ENCODE measurements around the gene ABCB11. TPM values are rescaled to one million over a fixed set of nuclear protein-coding genes. Genes with fewer than 3 reads are reported as not detected.

The ABCB11 gene
- polyA plus RNA-seq, 1 donor from 2014 or later, result not detected

- Histone ChIP-seq H3K79me2 (replicated peaks; ENCODE audit: insufficient read depth, low read length) (no peaks in the 10 kb centered on the region), H3K4me2 (ENCODE audit: low read length) (no peak overlapping the region), H3K4me3 (ENCODE audit: low read length) (no peak overlapping the region), H2AFZ (ENCODE audit: low read depth, low read length) (no peak overlapping the region), H3K36me3 (ENCODE audit: insufficient read depth, low read length) (no peaks in the 10 kb centered on the region), H3K27ac (ENCODE audit: low read length) (no peak overlapping the region), H3K9me3 (ENCODE audit: low read length) (no peaks in the 10 kb centered on the region), H3K9ac (ENCODE audit: low read length) (no peak overlapping the region), H3K9me2 (ENCODE audit: insufficient read depth, low read length) (no peaks in the 10 kb centered on the region), H3K27me3 (ENCODE audit: insufficient read depth, low read depth, low read length) (no peaks in the 10 kb centered on the region), H3F3A (ENCODE audit: insufficient read depth, low read length, poor library complexity, severe bottlenecking) (no peaks in the 10 kb centered on the region), H4K20me1 (ENCODE audit: insufficient read depth) (no peaks in the 10 kb centered on the region)
- TF ChIP-seq RAD21 (conservative IDR thresholded peaks at IDR 0.05) (no peak), TAF1 (IDR thresholded peaks at IDR 0.05; ENCODE audit: low read depth) (no peak), MXI1 (conservative IDR thresholded peaks at IDR 0.05; ENCODE audit: poor library complexity, severe bottlenecking) (no peak), EP300 (conservative IDR thresholded peaks at IDR 0.05; ENCODE audit: poor library complexity, severe bottlenecking) (no peak), POLR2AphosphoS5 (IDR thresholded peaks at IDR 0.05) (no peak)
- TF ChIP-seq, protein P1, sequence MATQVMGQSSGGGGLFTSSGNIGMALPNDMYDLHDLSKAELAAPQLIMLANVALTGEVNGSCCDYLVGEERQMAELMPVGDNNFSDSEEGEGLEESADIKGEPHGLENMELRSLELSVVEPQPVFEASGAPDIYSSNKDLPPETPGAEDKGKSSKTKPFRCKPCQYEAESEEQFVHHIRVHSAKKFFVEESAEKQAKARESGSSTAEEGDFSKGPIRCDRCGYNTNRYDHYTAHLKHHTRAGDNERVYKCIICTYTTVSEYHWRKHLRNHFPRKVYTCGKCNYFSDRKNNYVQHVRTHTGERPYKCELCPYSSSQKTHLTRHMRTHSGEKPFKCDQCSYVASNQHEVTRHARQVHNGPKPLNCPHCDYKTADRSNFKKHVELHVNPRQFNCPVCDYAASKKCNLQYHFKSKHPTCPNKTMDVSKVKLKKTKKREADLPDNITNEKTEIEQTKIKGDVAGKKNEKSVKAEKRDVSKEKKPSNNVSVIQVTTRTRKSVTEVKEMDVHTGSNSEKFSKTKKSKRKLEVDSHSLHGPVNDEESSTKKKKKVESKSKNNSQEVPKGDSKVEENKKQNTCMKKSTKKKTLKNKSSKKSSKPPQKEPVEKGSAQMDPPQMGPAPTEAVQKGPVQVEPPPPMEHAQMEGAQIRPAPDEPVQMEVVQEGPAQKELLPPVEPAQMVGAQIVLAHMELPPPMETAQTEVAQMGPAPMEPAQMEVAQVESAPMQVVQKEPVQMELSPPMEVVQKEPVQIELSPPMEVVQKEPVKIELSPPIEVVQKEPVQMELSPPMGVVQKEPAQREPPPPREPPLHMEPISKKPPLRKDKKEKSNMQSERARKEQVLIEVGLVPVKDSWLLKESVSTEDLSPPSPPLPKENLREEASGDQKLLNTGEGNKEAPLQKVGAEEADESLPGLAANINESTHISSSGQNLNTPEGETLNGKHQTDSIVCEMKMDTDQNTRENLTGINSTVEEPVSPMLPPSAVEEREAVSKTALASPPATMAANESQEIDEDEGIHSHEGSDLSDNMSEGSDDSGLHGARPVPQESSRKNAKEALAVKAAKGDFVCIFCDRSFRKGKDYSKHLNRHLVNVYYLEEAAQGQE (IDR thresholded peaks at IDR 0.05; ENCODE audit: borderline replicate concordance), result no peak
Observed at GRCh38 chr2:168993538-168993937, 37.6 kb downstream of the ABCB11 start.

DNA sequence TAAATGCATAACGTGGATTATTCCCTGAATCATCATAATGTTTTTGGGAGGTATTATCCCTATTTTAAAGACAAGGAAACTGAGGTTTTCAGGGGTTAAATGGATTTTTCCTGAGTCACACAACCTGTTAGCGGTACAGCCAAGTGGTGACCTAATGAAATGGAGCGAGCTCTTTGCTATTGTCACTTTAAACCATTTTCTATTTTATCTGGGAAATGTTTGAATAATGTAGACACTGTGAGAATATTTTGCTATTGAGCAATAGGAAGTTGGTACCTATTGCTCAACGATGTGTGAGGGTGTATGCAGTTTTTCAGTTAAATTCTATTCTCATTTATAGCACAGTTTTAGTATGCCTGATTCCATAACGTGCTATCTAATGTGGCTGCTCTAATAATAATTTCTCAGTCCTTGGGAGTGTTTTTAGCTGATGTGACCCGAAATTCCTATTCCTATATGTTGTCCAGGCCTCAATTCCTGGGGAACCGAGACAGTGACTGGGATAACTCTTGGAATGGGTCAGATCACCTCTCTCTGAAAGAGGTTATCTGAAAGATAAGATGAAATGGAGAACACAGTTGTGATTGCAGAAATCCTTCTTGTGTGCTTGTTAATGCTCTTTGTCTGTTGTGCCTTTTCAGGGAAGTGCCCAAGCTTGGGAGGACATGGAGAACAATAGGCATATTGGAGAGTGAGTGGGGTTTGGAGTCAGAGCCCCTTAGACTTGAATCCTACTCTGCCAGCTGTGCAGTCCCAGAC, 38.4 kb downstream of the ABCB11 start:
- H3K9me3 ChIP-seq (ENCODE audit: low read length), result no peaks in the 10 kb centered on the region
- no peaks in the 10 kb centered on the region for H3K9me2 ChIP-seq (ENCODE audit: insufficient read depth, low read length)
- H3K36me3 ChIP-seq (ENCODE audit: insufficient read depth, low read length), result no peaks in the 10 kb centered on the region
- no peak overlapping the region for H3K4me2 ChIP-seq (ENCODE audit: low read length)
- H4K20me1 ChIP-seq (ENCODE audit: insufficient read depth), result no peaks in the 10 kb centered on the region
- no peaks in the 10 kb centered on the region for H3F3A ChIP-seq (ENCODE audit: insufficient read depth, low read length, poor library complexity, severe bottlenecking)
- H2AFZ ChIP-seq (ENCODE audit: low read depth, low read length), result no peak overlapping the region
- H3K27ac ChIP-seq (ENCODE audit: low read length), result no peak overlapping the region
- H3K27me3 ChIP-seq (ENCODE audit: insufficient read depth, low read depth, low read length), result no peaks in the 10 kb centered on the region
- H3K79me2 ChIP-seq (replicated peaks; ENCODE audit: insufficient read depth, low read length), result no peaks in the 10 kb centered on the region
- no peak for TF ChIP-seq POLR2AphosphoS5 (IDR thresholded peaks at IDR 0.05)
- no peak for TF ChIP-seq EZH2 (IDR thresholded peaks at IDR 0.05; ENCODE audit: borderline replicate concordance, insufficient read depth, low read length, poor library complexity, severe bottlenecking)
- TF ChIP-seq MXI1 (conservative IDR thresholded peaks at IDR 0.05; ENCODE audit: poor library complexity, severe bottlenecking), result no peak
- TF ChIP-seq TAF1 (IDR thresholded peaks at IDR 0.05; ENCODE audit: low read depth), result no peak
- TF ChIP-seq, protein P1 (IDR thresholded peaks at IDR 0.05; ENCODE audit: borderline replicate concordance), result no peak
- TF ChIP-seq EP300 (conservative IDR thresholded peaks at IDR 0.05; ENCODE audit: poor library complexity, severe bottlenecking), result no peak
- no peak for TF ChIP-seq RAD21 (conservative IDR thresholded peaks at IDR 0.05)
- no peak for TF ChIP-seq CTCF (IDR thresholded peaks at IDR 0.05; ENCODE audit: poor library complexity, severe bottlenecking)
- no peak overlapping the region for H3K4me3 ChIP-seq (ENCODE audit: low read length)
- no peak overlapping the region for H3K9ac ChIP-seq (ENCODE audit: low read length)

Measured in neural cell (in vitro differentiated cells).